ENCODE data around the gene ABHD12.

- no peak for TF ChIP-seq CTCF (IDR thresholded peaks at IDR 0.05; ENCODE audit: borderline replicate concordance, extremely low read depth, low read length, poor library complexity, severe bottlenecking)
- no peak for TF ChIP-seq EZH2 (IDR thresholded peaks at IDR 0.05; ENCODE audit: borderline replicate concordance, low read depth, low read length, severe bottlenecking)
Observed at GRCh38 chr20:25284131-25284601, 106.5 kb downstream of the ABHD12 start.

Data from DND-41 (cell line).